GM18861 (cell line): ENCODE measurements around the gene PTP4A1.

Experiments
- ATAC-seq: cut with Tn5 transposase; IDR thresholded peaks from one replicate; pipeline ENCODE4 v1.9.1; 2021; ENCODE audit not compliant: unreplicated experiment

PTP4A1 gene

GRCh38 chr6:63554782-63555181, 17.5 kb upstream of the PTP4A1 start:
- no peak for ATAC-seq

GRCh38 chr6:63556369-63556768, 15.9 kb upstream of the PTP4A1 start:
- no peak for ATAC-seq

- peak; percentile 51 for ATAC-seq
These were observed 14.0 kb upstream of the PTP4A1 start for GRCh38 chr6:63558278-63558677.

- ATAC-seq: no peak
These were observed 11.4 kb upstream of the PTP4A1 start for GRCh38 chr6:63560801-63561287.

DNA sequence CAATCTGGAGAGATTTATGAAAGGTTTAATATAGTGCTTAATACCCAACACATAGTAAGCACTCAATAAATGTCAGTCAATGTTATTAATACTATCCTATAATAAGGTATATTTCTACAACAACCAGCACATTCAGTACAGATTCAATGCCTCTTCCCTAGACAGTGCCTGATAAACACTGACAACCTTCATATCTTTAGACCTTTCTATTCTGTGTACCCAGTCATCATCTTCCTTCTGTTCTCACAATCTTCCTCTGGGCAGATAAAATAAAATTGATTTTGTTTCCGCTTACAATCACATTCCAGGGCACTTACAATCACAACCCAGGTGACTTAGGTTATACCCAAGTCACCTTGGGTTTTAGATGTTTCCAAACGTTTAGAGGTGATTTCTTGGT, 11.0 kb upstream of the PTP4A1 start:
- no peak for ATAC-seq

GRCh38 chr6:63563235-63563634, 9.0 kb upstream of the PTP4A1 start:
- no peak for ATAC-seq

DNA sequence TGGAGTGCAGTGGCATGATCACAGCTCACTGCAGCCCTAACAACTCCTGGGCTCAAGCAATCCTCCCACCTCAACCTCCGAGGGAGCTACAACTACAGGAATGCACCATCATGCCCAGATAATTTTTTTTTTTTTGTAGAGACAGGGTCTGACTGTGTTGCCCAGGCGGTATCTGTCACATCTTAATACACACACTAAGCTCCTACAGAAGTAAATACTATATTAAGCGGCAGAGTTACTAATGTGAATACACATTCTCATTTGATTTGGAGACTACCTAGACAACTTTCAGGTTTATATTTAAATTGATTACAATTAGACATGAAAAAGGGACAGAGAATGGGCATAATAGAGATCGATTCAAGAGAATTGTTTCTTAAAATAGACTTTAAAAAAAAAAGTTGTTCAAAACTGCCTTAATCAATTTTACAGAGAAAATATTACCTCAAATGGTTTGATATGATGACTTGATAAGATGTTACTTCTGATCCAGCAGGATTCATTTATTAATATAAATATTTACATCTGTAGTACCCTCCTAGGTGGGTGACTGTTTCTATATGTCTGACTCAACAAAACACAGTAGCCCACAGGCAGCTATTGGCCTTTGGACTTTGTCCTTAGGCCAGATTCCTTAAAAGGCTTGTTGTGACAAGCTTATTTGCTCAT, 7.1 kb upstream of the PTP4A1 start:
- no peak for ATAC-seq

GRCh38 chr6:63565727-63566596, 6.3 kb upstream of the PTP4A1 start:
- no peak for ATAC-seq

- ATAC-seq: no peak
These were observed 4.3 kb upstream of the PTP4A1 start for GRCh38 chr6:63567966-63568365.

DNA sequence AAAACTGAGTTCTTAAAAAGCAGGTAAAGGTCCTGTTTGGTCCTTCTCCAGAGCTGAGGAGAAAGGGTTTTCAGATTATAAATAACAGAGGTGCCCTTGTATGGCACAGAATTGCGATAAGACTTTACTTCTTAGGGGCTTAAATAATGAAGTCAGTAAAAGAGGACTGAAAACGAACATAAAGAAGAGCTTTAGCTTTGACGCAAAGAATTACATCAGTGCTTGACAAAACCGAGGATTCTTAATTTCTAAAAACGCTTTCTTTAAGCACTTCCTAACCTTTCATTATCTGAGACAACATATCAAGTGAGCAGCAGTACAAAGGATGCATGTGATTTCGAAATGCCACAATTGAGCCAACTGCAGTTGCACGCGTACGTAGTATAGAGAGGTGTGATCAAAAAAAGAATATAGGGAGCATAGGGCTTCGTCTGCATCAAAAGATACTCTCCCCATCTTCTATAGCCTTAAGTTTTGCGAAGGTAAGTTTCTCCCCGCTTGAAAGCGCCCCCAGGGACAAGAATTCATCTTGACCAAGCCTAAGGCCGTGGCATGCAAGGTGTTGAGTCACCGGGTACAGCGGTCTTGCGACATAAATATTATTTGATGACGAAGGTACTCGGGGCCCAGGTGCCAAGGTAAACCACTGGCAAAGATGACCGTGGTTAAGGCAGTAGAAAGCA, 778 bp upstream of the PTP4A1 start:
- peak; percentile 1 for ATAC-seq

DNA sequence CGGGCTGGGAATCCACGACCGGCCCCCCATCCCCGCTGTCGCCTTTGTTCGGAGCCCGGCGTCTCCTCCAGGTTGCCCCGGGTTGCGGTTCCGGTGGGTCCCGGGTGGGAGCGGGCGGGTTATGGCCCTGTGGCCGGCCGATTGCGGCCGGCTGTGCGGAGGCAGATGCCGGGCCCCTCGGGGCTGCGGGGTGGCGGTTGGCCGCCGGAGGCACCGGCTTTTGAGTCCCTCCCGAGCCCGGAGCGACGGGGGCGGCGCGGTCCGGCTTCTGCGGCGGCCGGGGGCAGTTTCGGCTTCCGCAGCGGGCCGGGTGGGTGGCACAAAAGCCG, 431 bp downstream of the PTP4A1 start:
- no peak for ATAC-seq

DNA sequence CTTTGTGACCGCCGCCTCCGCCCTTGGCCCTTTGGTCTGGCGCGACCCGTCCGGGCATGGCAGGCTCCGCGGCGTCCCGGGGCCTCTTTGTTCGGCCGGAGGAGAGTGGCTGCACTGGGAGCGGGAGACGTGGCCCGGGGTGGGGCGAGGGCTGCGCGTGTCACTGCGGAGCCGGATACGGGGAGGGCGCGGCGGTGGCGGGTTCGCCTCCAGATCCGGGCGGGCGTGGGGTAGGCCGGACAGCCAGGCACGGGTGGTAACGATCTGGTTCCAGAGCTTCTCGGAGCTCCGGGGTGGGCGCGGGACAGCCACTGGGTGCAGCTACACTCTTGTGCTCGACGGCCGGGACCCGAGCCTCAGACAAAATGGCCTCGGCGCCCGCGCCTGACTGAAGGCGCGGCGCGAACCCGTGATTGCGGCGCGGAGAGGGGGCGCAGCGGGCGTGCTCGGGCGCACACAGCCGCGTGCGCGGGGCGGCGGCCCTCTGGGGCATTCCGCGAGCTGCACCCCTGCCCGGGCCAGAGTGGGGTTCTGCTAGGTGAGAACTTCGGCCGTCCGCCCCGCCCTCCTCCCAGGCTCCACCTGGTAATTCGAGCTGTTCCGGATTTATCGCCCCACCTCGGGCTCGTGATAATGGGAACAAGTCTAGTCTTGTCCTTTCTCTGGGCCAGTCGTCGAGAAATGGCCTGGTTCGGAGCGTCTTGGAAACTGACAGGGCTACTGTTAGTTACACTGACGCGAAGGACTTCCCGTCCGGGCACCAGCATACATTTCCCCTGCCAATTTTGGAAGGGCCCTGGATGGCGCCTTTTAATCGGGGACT, 1.0 kb downstream of the PTP4A1 start:
- ATAC-seq: peak; percentile 31

DNA sequence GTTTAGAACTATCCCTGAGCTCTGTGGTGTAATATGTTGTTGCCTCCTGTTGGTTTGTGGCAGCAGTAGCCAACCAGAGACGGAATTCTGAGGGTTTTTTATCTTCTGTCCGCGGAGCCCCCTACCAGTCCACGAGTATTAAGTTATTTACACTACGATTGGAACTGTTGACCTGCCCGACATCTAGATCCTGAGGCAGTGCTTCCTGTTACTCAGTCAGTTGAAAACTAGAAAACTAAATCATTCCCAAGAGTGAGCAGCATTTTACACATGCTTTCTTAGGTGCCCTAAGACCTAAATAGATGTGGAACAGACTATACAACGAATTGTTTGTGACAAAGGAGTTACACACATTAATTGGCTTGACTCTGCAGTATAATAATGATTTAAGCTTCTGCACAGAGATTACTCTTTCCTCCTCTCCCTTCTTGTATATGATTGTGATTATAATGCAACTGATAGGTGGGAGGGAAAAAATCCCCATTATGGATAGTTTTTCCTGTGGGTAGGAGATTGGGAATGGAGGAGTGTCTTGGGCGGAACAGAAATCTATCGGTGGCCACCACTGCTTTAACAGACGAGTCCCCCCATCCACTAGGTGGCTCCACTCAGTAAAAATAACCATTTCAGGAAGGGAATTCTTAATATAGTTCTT, 1.7 kb downstream of the PTP4A1 start:
- ATAC-seq: peak; percentile 9

DNA sequence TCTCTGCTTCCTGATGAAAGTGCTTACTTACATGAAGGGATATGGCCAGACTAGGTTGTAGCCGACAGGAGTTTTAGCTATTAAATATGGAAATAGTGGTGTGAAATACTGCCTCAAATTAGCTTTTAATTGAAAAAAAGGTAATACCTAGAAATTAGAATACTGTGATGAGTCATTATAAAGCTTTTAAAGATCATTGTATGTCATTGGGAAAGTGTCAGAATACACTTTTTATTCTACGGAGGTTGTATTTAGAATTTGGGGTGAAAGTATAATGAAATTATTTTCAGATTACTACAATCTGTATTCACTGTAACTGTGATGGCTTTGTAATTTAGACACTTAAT, 2.2 kb downstream of the PTP4A1 start:
- no peak for ATAC-seq

DNA sequence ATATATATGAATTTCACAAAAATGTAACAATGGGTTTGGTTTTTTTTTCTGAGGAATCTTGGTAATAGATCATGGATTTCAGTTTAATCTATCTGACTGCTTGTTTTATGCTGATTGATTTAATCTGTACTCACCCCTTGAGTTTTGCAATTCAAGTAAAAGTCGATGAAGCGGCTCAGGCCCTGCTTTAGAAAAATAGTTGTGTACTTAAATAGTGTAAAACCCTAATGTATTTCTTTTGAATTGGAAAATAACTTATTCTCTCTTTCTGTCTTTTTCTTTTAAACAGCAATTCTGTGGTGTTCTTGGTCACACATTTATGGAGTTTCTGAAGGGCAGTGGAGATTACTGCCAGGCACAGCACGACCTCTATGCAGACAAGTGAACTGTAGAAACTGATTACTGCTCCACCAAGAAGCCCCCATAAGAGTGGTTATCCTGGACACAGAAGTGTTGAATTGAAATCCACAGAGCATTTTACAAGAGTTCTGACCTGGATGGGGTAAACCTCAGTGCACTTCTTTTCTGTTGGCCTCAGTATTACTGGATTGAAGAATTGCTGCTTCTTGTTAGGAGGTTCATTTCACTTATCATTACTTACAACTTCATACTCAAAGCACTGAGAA, 4.0 kb downstream of the PTP4A1 start:
- no peak for ATAC-seq

GRCh38 chr6:63576985-63577712, 4.9 kb downstream of the PTP4A1 start:
- ATAC-seq: no peak

- no peak for ATAC-seq
These were observed 6.5 kb downstream of the PTP4A1 start for GRCh38 chr6:63578757-63579156.

- ATAC-seq: no peak
These were observed 7.8 kb downstream of the PTP4A1 start for GRCh38 chr6:63579937-63580703.

DNA sequence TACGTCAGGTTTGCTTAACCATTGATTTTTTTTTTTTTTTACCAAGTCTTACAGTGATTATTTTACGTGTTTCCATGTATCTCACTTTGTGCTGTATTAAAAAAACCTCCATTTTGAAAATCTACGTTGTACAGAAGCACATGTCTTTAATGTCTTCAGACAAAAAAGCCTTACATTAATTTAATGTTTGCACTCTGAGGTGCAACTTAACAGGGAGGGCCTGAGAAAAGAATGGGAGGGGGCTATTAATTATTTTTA, 8.4 kb downstream of the PTP4A1 start:
- ATAC-seq: no peak
